ENCODE data around the gene PALM.
"Not testable (repeated sequence)": the region's sequence is repeated elsewhere in the genome, so short reads cannot be mapped to it uniquely, and the experiment has no call there.

Gene PALM

GRCh38 chr19:708154-709143, at the start of gene PALM:
Gene PALM (plus strand): TSS chr19:708935. CDS start chr19:709147, 212 bp downstream.
- DNase-seq: no peak

- no peak for DNase-seq
Observed at GRCh38 chr19:660793-661426, 47.8 kb upstream of the PALM start.

GRCh38 chr19:661427-662196, 47.1 kb upstream of the PALM start:
- peak; percentile 79 for DNase-seq

- DNase-seq: peak; percentile 78
Observed at GRCh38 chr19:662207-662961, 46.4 kb upstream of the PALM start.

GRCh38 chr19:662962-663681, 45.6 kb upstream of the PALM start, which contains the start of gene RNF126:
Gene RNF126 (minus strand): TSS chr19:663214. CDS start chr19:663121, 93 bp downstream.
- DNase-seq: peak; percentile 95

GRCh38 chr19:663682-664117, 45.0 kb upstream of the PALM start:
- DNase-seq: no peak

GRCh38 chr19:664913-665443, 43.8 kb upstream of the PALM start:
- DNase-seq: peak; percentile 87

GRCh38 chr19:666985-667573, 41.7 kb upstream of the PALM start:
- DNase-seq: not testable (repeated sequence)

GRCh38 chr19:668675-669434, 39.9 kb upstream of the PALM start:
- DNase-seq: not testable (repeated sequence)

GRCh38 chr19:670609-671075, 38.1 kb upstream of the PALM start:
- no peak for DNase-seq

- no peak for DNase-seq
Observed at GRCh38 chr19:674282-675151, 34.2 kb upstream of the PALM start.

GRCh38 chr19:676007-676338, 32.8 kb upstream of the PALM start:
- no peak for DNase-seq

GRCh38 chr19:676339-677105, 32.2 kb upstream of the PALM start, which contains the start of gene FSTL3:
Gene FSTL3 (plus strand): TSS chr19:676392. CDS start chr19:676424, 32 bp downstream.
- no peak for DNase-seq

- DNase-seq: no peak
Observed at GRCh38 chr19:677201-677600, 31.5 kb upstream of the PALM start.

- no peak for DNase-seq
Observed at GRCh38 chr19:677601-678436, 30.9 kb upstream of the PALM start.

GRCh38 chr19:678791-679388, 29.8 kb upstream of the PALM start:
- DNase-seq: no peak
